Liver (tissue), 9 donors: Measurements from ENCODE around the gene RPS6KA4. TPM values are rescaled to one million over a fixed set of nuclear protein-coding genes. Genes with fewer than 3 reads are reported as not detected.

ENCODE experiments used
- DNase-seq: peaks from one replicate; pipeline ENCODE4 v3.0.0-alpha.2; 2017; ENCODE audit warnings: low spot score
- H3K27ac ChIP-seq, 2 donors: one replicate each; pipeline ENCODE4 v1.7.0; 2013; ENCODE audit warnings: inconsistent platforms in 2 of 2, low read length in 2 of 2, control low read depth in 1 of 2, low read depth in 1 of 2, mild to moderate bottlenecking in 1 of 2
- H3K27me3 ChIP-seq, 4 donors: one replicate each; pipeline versions ENCODE4 v1.6.1 to v1.7.0; 2013; ENCODE audit warnings: low read length in 3 of 4, inconsistent platforms in 1 of 4, mild to moderate bottlenecking in 1 of 4, moderate library complexity in 1 of 4; ENCODE audit not compliant: control insufficient read depth in 4 of 4, insufficient read depth in 4 of 4
- H3K36me3 ChIP-seq, 4 donors: one replicate each; pipeline versions ENCODE4 v1.6.1 to v1.7.0; 2013; ENCODE audit warnings: low read length in 3 of 4, mild to moderate bottlenecking in 3 of 4, low read depth in 1 of 4, moderate library complexity in 1 of 4; ENCODE audit not compliant: control insufficient read depth in 4 of 4, insufficient read depth in 3 of 4
- H3K4me1 ChIP-seq, 4 donors: one replicate each; pipeline versions ENCODE4 v1.6.1 to v1.7.0; 2013; ENCODE audit warnings: low read length in 3 of 4, mild to moderate bottlenecking in 3 of 4, moderate library complexity in 1 of 4; ENCODE audit not compliant: control insufficient read depth in 4 of 4, insufficient read depth in 4 of 4
- H3K4me3 ChIP-seq, 3 donors: one replicate each; pipeline versions ENCODE4 v1.6.1 to v1.7.0; 2013; ENCODE audit warnings: low read length in 3 of 3, control low read depth in 1 of 3, low read depth in 1 of 3, mild to moderate bottlenecking in 1 of 3
- H3K9ac ChIP-seq, 2 donors: one replicate each; pipeline ENCODE4 v1.7.0; 2013; ENCODE audit warnings: low read length in 2 of 2, mild to moderate bottlenecking in 2 of 2, moderate library complexity in 2 of 2, control low read depth in 1 of 2, low read depth in 1 of 2
- H3K9me3 ChIP-seq, 4 donors: one replicate each; pipeline versions ENCODE4 v1.6.1 to v1.7.0; 2013; ENCODE audit warnings: low read length in 3 of 4; ENCODE audit not compliant: control insufficient read depth in 4 of 4
- ATF3 ChIP-seq: IDR thresholded peaks from 2 replicates; pipeline ENCODE4 v1.6.1; 2016; ENCODE audit warnings: antibody characterized with exemption
- CTCF ChIP-seq: fragments of 150-350 bp; IDR thresholded peaks from 2 replicates; pipeline ENCODE4 v1.5.1; 2017; ENCODE audit warnings: improper control_type of control experiment, low read depth, low read length; ENCODE audit not compliant: missing input control
- EGR1 ChIP-seq, 2 donors: IDR thresholded peaks; 2 replicates each; pipeline ENCODE4 v1.6.1; 2016 to 2018; ENCODE audit warnings: antibody characterized with exemption in 2 of 2, low read depth in 2 of 2
- FOXA1 ChIP-seq: IDR thresholded peaks from 2 replicates; pipeline ENCODE4 v1.6.1; 2016; ENCODE audit warnings: antibody characterized with exemption
- FOXA2 ChIP-seq: IDR thresholded peaks from 2 replicates; pipeline ENCODE4 v1.6.1; 2016; ENCODE audit warnings: antibody characterized with exemption
- GABPA ChIP-seq, 2 donors: IDR thresholded peaks in 1 of 2; conservative IDR thresholded peaks in 1 of 2; 2 replicates each; pipeline ENCODE4 v1.6.1; 2016; ENCODE audit warnings: antibody characterized with exemption in 2 of 2, mild to moderate bottlenecking in 1 of 2, moderate library complexity in 1 of 2
- HNF4A ChIP-seq, 2 donors: conservative IDR thresholded peaks; 2 replicates each; pipeline ENCODE4 v1.6.1; 2016; ENCODE audit warnings: antibody characterized with exemption in 2 of 2, mild to moderate bottlenecking in 2 of 2
- HNF4G ChIP-seq: IDR thresholded peaks from 2 replicates; pipeline ENCODE4 v1.6.1; 2016; ENCODE audit warnings: antibody characterized with exemption
- JUND ChIP-seq, 2 donors: IDR thresholded peaks; 2 replicates each; pipeline ENCODE4 v1.6.1; 2016; ENCODE audit warnings: antibody characterized with exemption in 2 of 2
- MAX ChIP-seq: IDR thresholded peaks from 2 replicates; pipeline ENCODE4 v1.6.1; 2016; ENCODE audit warnings: antibody characterized with exemption
- NR2F2 ChIP-seq: IDR thresholded peaks from 2 replicates; pipeline ENCODE4 v1.6.1; 2016; ENCODE audit warnings: antibody characterized with exemption
- RAD21 ChIP-seq, 2 donors: IDR thresholded peaks; 2 replicates each; pipeline ENCODE4 v1.6.1; 2016; ENCODE audit warnings: antibody characterized with exemption in 2 of 2, mild to moderate bottlenecking in 2 of 2
- REST ChIP-seq: IDR thresholded peaks from 2 replicates; pipeline ENCODE4 v1.6.1; 2016; ENCODE audit warnings: antibody characterized with exemption, mild to moderate bottlenecking
- RXRA ChIP-seq, 2 donors: IDR thresholded peaks; 2 replicates each; pipeline ENCODE4 v1.6.1; 2017 to 2018; ENCODE audit warnings: antibody characterized with exemption in 2 of 2, mild to moderate bottlenecking in 1 of 2
- SP1 ChIP-seq: IDR thresholded peaks from 2 replicates; pipeline ENCODE4 v1.6.1; 2018; ENCODE audit warnings: antibody characterized with exemption, mild to moderate bottlenecking
- TAF1 ChIP-seq: conservative IDR thresholded peaks from 2 replicates; pipeline ENCODE4 v1.6.1; 2016; ENCODE audit warnings: antibody characterized with exemption, mild to moderate bottlenecking
- YY1 ChIP-seq: IDR thresholded peaks from 2 replicates; pipeline ENCODE4 v1.6.1; 2016; ENCODE audit warnings: antibody characterized with exemption, mild to moderate bottlenecking
- ZBTB33 ChIP-seq: IDR thresholded peaks from 2 replicates; pipeline ENCODE4 v1.6.1; 2016; ENCODE audit warnings: antibody characterized with exemption
- WGBS: extraction: QIAGEN DNeasy Blood & Tissue Kit; methylation state at CpG from one replicate; pipeline ENCODE4 v1.1.7; 2013; 5-methylcytosine and 5-hydroxymethylcytosine counted together
- polyA plus RNA-seq, 2 donors: library from polyadenylated mRNA; stranded (reverse) in 1 of 2; unstranded in 1 of 2; fragments of 200-250 nt in 1 of 2; fragments of >200 nt in 1 of 2; fragmentation: Nextera tagmentation in 1 of 2; extraction: Ambion mirVana in 1 of 2; gene quantifications; one replicate each; pipeline versions ENCODE4 v1.2.1 to v1.2.3, GENCODE V29; 2013 to 2015
- total RNA-seq, 2 donors: library from RNA; depleted of rRNA; stranded (reverse); fragments of >200 nt; gene quantifications; one replicate each; pipeline ENCODE4 v1.2.3, GENCODE V29; 2014
- donor health status: healthy.
- donor health status: healthy.
- donor health status: healthy.
- donor health status: healthy.
- donor health status: healthy.

RPS6KA4 gene
- total and polyA plus RNA-seq, 4 donors: 2.0 to 13.5 (median 10.0) TPM

GRCh38 chr11:64381350-64381749, 22.4 kb downstream of the RPS6KA4 start:
- no peak overlapping the region for H3K9ac ChIP-seq
- whole genome bisulfite sequencing: 76% methylated on average over 6 of the region's 6 CpGs

More at GRCh38 chr11:64381350-64381749, 22.4 kb downstream of the RPS6KA4 start:
- Histone ChIP-seq H3K4me1 (no peaks in the 10 kb centered on the region), H3K27me3 (no peaks in the 10 kb centered on the region), H3K4me3 (no peak overlapping the region), H3K36me3 (no peaks in the 10 kb centered on the region), H3K27ac (no peak overlapping the region), H3K9me3 (no peaks in the 10 kb centered on the region)
- no peak for TF ChIP-seq FOXA1
- TF ChIP-seq MAX: no peak
- no peak for TF ChIP-seq RXRA (IDR thresholded peaks at IDR 0.05)
- TF ChIP-seq FOXA2: no peak
- no peak for TF ChIP-seq EGR1 (IDR thresholded peaks at IDR 0.05; ENCODE audit: low read depth in 2 of 2)
- no peak for TF ChIP-seq YY1
- no peak for TF ChIP-seq HNF4A (conservative IDR thresholded peaks at IDR 0.05)
- TF ChIP-seq TAF1: no peak
- no peak for TF ChIP-seq CTCF
- no peak for TF ChIP-seq REST
- no peak for TF ChIP-seq ATF3
- no peak for TF ChIP-seq SP1
- TF ChIP-seq RAD21 (IDR thresholded peaks at IDR 0.05): no peak
- no peak for TF ChIP-seq NR2F2
- TF ChIP-seq HNF4G: no peak
- no peak for TF ChIP-seq JUND (IDR thresholded peaks at IDR 0.05)
- no peak for TF ChIP-seq ZBTB33
- no peak for TF ChIP-seq GABPA (IDR thresholded peaks at IDR 0.05 in 1 of 2, conservative IDR thresholded peaks at IDR 0.05 in 1 of 2)
- DNase-seq: no peak
